ENCODE measurements around the gene IRF8.

DNA sequence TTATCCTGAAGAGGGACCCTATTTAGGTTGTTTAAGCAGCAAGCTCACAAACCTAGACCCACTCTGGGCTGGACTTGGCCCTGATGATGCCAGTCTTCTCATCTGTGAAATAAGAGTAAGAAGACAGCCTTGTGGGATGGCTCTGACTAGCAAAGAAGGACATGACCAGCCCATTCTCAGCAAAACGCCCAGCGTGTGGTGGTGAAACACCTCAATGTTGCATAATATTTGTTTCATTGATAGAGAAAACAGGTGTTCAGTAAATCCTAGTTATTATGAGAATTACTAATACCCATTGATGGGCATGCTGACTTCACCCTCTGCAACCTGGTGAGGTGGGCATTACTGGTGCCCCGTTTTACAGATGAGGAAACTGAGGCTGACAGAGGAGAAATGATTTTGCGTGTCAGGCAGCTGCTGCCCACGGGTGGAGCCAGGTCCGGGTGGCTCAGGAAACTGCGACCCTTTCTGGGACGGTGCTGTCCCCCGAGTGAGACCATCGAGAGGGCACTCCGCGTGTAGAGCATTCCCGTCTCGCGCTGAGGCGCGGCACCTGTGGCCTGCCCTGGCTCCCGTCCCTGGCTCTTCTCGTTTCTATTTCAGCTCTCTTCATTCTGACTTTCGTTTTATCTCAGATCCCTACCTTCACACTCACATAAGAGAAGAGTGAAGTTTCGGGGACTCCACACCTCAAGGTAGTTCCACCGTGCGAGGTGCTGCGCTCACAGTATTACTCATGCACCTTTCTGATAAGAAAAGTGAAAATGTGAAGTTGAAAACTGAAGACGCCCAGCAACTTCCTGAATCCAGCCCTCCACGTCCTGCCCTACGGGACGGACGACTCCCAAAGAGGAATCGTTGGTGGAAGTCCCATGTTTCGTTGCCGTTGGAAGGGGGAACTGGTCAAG lies 48.5 kb downstream of the IRF8 start:
- TF ChIP-seq, protein P1, sequence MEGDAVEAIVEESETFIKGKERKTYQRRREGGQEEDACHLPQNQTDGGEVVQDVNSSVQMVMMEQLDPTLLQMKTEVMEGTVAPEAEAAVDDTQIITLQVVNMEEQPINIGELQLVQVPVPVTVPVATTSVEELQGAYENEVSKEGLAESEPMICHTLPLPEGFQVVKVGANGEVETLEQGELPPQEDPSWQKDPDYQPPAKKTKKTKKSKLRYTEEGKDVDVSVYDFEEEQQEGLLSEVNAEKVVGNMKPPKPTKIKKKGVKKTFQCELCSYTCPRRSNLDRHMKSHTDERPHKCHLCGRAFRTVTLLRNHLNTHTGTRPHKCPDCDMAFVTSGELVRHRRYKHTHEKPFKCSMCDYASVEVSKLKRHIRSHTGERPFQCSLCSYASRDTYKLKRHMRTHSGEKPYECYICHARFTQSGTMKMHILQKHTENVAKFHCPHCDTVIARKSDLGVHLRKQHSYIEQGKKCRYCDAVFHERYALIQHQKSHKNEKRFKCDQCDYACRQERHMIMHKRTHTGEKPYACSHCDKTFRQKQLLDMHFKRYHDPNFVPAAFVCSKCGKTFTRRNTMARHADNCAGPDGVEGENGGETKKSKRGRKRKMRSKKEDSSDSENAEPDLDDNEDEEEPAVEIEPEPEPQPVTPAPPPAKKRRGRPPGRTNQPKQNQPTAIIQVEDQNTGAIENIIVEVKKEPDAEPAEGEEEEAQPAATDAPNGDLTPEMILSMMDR (IDR thresholded peaks at IDR 0.05 in 8 of 11, conservative IDR thresholded peaks at IDR 0.05 in 3 of 11) = no peak
- TF ChIP-seq POLR2A (IDR thresholded peaks at IDR 0.05) (no peak), POLR2AphosphoS5 (IDR thresholded peaks at IDR 0.05) (peak; percentile 29 to 76 (median 56))
